ENCODE measurements around the gene SLIT1. TPM values are rescaled to one million over a fixed set of nuclear protein-coding genes. Genes with fewer than 3 reads are reported as not detected.
A peak's percentile ranks its signal among the peaks of the same experiment; 100 is the strongest.

The SLIT1 gene
- total RNA-seq (0.58 TPM), polyA plus RNA-seq (0.19 TPM)

DNA sequence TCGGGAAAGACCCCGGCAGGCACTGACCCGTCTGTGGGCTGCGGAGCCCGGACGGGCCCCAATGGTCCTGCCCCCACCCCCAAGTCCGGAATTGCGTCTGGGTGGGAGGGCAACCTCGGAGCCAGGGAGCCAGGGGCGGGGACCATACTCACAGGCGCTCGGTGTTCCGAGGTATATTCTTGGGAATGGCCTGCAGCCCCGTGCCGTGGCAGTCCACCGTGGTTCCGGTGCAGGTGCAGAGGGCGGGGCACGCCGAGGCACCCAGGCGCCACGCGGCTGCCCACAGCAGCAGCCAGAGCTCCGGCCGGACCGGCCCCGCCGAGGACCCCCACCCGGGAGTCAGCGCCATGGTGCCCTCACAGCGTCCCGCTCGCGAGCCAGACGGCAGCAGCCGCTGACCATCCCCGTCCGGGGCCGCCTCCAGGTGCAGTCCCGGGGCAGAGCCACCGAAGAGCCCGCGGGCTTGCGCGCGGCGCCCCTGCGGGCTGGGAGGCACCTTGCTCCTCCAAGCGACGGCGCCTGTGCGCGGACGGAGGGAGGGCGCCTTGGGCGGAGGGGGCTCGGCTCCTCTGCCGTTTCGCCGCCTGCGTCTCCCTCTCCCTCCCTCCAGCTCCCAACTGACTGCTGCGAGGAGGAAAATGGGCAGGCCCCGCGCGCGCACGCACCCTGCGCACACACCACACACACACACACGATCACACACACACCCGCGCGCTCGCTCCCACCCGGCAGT is at the start of gene SLIT1:
Gene SLIT1, minus strand, starts transcription at position 634 of the 733 bp plus-strand sequence. Its CDS starts 285 bp downstream, at position 349.
- Histone ChIP-seq H3K27ac (ENCODE audit: low read depth) (no peak within 1 kb of the TSS), H3K4me1 (ENCODE audit: insufficient read depth) (no peaks in the 10 kb centered on the region), H3K4me3 (ENCODE audit: low read depth, low read length) (peak within 1 kb of the TSS; percentile 20), H3K36me3 (ENCODE audit: insufficient read depth) (no peaks in the 10 kb centered on the region)
- no peak for DNase-seq (ENCODE audit: extremely low spot score)
- under 1% methylated on average over 74 of the region's 74 CpGs for WGBS

DNA sequence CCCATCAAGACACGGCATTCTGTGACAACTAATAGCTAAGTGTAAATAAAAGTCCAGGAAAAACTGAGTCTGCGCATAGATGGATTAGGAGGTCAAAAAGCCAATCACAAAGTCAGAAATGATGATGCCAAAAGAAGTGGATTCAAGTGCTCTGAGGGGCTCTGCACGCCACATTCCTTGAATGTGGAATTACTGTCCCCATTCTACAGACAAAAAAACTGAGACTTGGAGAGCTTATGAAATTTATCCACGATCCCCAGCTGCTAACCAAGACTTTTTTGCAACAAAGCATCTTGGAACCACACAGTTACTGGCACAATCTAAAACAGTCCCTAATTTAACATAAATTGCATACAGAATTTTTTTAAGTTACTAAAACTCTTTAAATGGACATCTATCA is 49.6 kb upstream of the SLIT1 start:
- Histone ChIP-seq H3K36me3 (ENCODE audit: insufficient read depth) (peaks cover 4% of the 10 kb centered on the region), H3K4me3 (ENCODE audit: low read depth, low read length) (no peak overlapping the region), H3K27ac (ENCODE audit: low read depth) (no peak overlapping the region), H3K4me1 (ENCODE audit: insufficient read depth) (no peaks in the 10 kb centered on the region)
- WGBS = 96% methylated on average over 4 of the region's 4 CpGs
- DNase-seq (ENCODE audit: extremely low spot score) = no peak

DNA sequence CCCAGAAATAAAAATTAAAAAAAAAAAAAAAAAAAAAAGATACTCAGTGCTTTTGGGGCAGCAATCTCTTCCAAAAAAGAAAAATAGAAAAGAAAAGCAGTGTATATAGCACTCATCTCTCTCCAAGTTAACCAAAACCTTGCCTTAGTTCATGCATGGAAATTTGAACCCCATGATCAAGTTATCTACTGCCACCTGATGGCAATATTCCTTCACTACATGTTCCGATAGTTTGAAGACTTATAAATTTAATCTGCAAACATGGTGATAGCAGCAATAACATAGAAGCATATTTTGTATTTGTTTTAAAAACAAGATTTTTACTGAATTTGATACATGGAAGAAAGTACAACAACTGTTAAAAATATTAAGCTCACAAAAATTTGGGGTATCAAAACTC is 48.6 kb upstream of the SLIT1 start:
- no peak for DNase-seq (ENCODE audit: extremely low spot score)
- WGBS = 48% methylated on average over 1 of the region's 1 CpG
- Histone ChIP-seq H3K27ac (ENCODE audit: low read depth) (no peak overlapping the region), H3K4me3 (ENCODE audit: low read depth, low read length) (no peak overlapping the region), H3K36me3 (ENCODE audit: insufficient read depth) (peaks cover 7% of the 10 kb centered on the region), H3K4me1 (ENCODE audit: insufficient read depth) (no peaks in the 10 kb centered on the region)

DNA sequence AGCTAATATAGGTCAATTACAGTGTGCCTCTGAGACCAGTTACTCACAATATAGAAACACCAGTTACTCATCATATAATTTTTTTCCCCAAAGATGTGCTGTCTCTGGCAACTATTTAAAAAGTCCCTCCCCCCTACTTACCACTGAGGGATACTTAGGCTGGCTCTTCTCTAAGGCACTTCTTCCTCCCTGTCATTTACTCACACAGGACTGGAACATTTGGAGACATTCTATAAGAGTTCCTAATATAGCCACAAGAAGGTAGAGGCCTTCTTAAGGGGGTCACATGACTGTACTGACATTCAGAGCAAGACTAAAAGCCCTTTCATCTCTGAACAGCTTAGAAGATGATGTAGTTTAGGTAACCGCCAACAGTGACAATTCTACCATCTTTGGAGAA is 44.4 kb upstream of the SLIT1 start:
- Histone ChIP-seq H3K27ac (ENCODE audit: low read depth) (no peak overlapping the region), H3K36me3 (ENCODE audit: insufficient read depth) (peaks cover 6% of the 10 kb centered on the region), H3K4me3 (ENCODE audit: low read depth, low read length) (no peak overlapping the region), H3K4me1 (ENCODE audit: insufficient read depth) (no peaks in the 10 kb centered on the region)
- no peak for DNase-seq (ENCODE audit: extremely low spot score)
- WGBS = 97% methylated on average over 1 of the region's 1 CpG

DNA sequence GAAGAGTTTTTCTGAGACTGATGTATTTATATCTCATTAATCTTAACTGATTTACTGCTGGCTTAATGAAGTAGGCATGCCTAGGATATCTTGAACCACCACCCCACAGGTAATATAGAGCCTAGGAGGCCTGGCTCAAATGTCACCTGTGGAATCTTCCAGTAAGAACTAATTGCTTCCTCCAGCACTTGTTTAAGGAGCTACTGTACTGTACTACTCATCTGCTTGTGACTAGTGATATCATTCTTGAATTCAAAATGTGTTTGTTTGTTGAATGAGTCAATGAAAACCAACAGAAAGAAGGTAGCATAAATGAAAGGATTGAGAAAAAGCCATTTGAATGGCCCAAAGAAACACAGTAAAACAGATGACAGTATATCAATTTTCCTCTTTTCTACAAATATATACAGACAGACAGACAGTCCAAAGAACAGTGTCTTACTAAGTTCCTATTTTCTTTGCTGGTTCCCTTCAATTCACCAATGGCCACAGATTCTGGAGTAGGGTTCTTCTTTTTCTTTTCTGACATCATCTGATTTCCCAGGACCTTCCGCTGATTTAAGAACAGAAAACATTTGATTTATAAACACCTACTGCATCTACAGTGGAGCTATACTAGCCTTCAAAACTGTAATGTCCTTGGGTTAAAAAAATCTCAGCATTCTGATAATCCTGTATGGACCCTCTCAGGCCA is 43.7 kb upstream of the SLIT1 start:
- DNase-seq (ENCODE audit: extremely low spot score) = no peak
- H3K27ac ChIP-seq (ENCODE audit: low read depth) = no peak overlapping the region
- H3K4me1 ChIP-seq (ENCODE audit: insufficient read depth) = no peaks in the 10 kb centered on the region
- no peak overlapping the region for H3K4me3 ChIP-seq (ENCODE audit: low read depth, low read length)
- 97% methylated on average over 1 of the region's 1 CpG for WGBS
- H3K36me3 ChIP-seq (ENCODE audit: insufficient read depth) = peaks cover 6% of the 10 kb centered on the region

DNA sequence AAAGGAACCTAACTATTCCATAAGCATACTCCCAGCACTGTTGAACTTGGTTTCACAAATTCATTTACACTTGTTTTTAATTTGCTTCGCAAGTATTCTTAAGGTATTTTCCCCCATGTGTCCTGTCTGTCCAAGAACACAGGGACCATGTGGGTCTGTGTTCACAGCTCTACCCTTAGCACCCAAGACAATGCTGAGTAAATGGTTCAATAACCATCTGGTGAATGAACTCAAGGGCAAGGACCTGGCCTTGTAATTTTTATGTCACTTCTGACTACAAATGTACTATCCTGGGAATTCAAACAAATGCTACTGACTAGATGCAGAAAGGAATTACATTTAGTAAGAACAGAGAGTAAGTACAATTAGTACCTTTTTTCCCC is 43.0 kb upstream of the SLIT1 start:
- WGBS = 99% methylated on average over 1 of the region's 1 CpG
- no peak overlapping the region for H3K27ac ChIP-seq (ENCODE audit: low read depth)
- no peak overlapping the region for H3K4me3 ChIP-seq (ENCODE audit: low read depth, low read length)
- no peaks in the 10 kb centered on the region for H3K4me1 ChIP-seq (ENCODE audit: insufficient read depth)
- H3K36me3 ChIP-seq (ENCODE audit: insufficient read depth) = peaks cover 6% of the 10 kb centered on the region
- no peak for DNase-seq (ENCODE audit: extremely low spot score)

DNA sequence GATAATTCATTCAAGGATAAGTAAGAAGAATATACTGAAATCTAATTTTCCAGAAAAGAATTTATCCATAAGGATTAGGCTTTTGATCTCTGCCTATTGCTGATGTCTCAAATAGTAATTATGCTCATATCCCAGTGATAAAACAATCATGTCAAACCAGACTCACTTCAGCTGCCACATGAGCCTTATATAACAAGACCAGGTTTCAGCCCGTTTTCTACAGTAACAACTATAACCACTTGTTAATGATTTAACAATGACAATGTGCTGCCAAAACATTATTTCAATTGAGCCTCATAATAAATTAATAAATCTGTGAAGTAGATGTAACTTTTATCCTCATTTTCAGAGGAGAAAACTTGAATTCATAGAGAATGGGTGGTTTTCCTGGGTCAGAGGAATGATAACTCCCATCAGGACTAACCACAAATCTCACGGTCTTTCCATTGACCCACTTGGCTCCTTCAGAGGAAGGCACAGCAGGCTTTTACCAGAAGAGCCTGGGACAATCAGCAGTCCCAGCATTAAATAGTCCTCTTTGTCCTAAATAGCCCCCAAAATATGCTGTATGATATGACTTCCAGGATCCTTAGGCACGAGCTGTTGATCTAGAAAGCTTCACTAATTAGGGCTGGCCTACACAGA is 42.5 kb upstream of the SLIT1 start:
- H3K36me3 ChIP-seq (ENCODE audit: insufficient read depth) = peaks cover 6% of the 10 kb centered on the region
- DNase-seq (ENCODE audit: extremely low spot score) = no peak
- no peak overlapping the region for H3K27ac ChIP-seq (ENCODE audit: low read depth)
- no peak overlapping the region for H3K4me3 ChIP-seq (ENCODE audit: low read depth, low read length)
- H3K4me1 ChIP-seq (ENCODE audit: insufficient read depth) = no peaks in the 10 kb centered on the region
- 87% methylated on average over 3 of the region's 3 CpGs for WGBS

DNA sequence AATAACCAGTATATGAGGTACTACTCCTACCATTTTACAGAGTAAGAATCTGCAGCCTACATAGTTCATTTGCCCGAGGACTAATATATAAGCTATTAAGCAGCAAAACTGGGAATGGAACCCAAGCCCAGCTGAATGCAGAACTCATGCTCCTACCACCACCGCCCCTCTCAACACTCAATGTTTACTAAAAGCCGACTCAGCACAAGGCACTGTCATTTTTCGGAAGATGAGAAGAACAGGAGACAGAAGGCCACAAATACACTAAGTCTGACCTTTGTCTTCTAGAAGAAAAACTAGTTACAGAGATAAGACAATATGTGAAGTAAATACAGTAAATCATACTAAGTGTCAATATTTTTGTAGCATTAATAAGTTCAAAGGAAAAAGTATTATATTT is 40.6 kb upstream of the SLIT1 start:
- Histone ChIP-seq H3K4me1 (ENCODE audit: insufficient read depth) (no peaks in the 10 kb centered on the region), H3K4me3 (ENCODE audit: low read depth, low read length) (no peak overlapping the region), H3K36me3 (ENCODE audit: insufficient read depth) (peaks cover 5% of the 10 kb centered on the region), H3K27ac (ENCODE audit: low read depth) (no peak overlapping the region)
- no peak for DNase-seq (ENCODE audit: extremely low spot score)
- WGBS = 88% methylated on average over 4 of the region's 4 CpGs

DNA sequence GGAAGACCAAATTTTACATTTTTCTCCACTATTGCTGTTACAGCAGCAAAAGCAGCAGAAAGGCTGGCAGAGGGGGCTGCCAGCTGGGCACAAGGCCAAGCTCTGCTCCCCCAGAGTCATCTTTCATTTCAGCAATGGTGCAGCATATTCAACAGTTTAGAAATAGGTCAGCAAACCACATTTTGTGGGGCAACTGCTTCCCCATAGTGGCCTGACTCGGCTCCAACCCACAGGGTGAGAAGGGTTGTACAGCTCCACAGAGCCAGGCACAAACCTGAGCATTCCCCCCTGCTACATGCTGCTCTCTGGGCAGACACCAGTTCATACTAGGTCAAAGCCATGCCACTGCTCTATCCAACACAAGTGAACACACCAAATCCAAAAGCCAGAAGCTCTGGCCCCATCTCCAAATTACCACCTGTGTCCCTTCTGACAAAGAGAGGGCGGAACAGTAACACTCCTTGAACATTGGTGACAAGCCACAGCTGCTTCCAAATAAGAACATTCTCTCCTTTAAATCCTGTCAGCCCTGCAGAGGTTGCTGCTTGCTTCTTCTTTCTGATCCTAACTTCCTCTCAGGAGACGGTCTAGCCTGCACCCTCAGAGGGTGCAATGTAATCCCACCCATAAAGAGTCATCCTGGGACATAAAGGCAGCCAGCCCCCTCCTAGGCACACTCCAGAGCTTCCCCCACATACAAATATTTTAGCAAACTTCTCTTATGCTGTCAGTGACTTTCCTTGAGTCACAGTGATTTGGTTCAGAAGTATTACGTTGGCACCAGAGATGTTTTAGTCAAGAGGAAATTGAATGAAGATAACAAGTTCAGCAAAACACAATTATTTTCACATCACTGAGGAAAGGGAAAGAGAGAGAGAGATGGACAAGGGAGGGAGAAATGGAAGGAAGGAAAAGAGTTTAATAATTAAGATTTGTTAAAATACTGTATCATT is 39.0 kb upstream of the SLIT1 start:
- no peak overlapping the region for H3K27ac ChIP-seq (ENCODE audit: low read depth)
- H3K36me3 ChIP-seq (ENCODE audit: insufficient read depth) = peaks cover 3% of the 10 kb centered on the region
- no peak for DNase-seq (ENCODE audit: extremely low spot score)
- WGBS = 77% methylated on average over 4 of the region's 4 CpGs
- H3K4me1 ChIP-seq (ENCODE audit: insufficient read depth) = no peaks in the 10 kb centered on the region
- no peak overlapping the region for H3K4me3 ChIP-seq (ENCODE audit: low read depth, low read length)

DNA sequence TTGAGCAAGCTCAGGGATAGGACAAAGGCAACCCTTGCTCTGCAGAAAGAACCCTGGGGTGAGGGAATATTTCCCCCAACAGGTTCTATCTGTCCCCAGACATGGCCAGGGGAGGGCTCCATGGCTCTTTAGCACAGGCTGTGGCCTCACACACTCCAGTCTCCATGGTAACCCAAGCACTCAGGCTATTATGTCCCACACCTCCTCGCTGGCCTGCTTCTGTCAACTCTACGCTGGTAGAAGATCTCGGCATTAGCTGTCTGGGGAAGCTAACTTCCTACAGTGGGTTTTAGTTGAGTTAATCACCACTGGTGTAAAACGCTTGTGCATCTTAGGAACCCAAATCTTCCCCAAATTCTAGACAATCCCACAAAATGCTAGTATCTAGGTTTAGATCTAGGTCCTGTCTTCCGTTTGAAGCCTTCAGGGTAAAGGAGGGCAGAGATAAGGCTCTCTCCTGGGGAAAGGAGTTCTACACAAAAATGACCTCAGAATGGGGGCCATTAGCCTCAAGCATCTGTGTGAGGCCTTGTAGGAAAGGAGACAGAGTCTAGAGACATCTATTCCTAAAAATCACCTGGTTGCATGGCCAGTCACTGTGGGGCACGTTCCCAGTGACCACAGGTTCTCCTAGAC is 36.7 kb upstream of the SLIT1 start:
- Histone ChIP-seq H3K4me3 (ENCODE audit: low read depth, low read length) (no peak overlapping the region), H3K36me3 (ENCODE audit: insufficient read depth) (peaks cover 3% of the 10 kb centered on the region), H3K4me1 (ENCODE audit: insufficient read depth) (no peaks in the 10 kb centered on the region), H3K27ac (ENCODE audit: low read depth) (no peak overlapping the region)
- no peak for DNase-seq (ENCODE audit: extremely low spot score)
- WGBS = 90% methylated on average over 6 of the region's 6 CpGs

DNA sequence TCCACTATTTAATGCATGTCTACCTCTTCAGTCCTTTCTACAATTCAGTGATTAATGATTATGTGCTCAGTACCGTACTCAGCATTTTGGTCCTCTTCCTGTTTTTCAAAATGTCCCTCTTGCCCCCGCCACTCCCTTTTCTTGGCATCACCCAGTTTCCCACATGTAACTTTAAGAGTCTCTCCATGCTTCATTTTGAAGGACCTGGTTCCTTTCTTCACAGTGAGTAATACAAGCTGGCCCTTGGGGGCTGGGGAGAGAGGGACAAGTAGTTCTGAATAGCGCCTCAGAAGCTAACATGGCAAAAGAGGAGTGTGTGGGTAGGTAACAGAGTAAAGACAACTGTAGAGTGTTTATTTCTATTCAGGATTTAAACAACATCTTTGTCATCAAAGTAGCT is 34.6 kb upstream of the SLIT1 start:
- Histone ChIP-seq H3K4me3 (ENCODE audit: low read depth, low read length) (no peak overlapping the region), H3K4me1 (ENCODE audit: insufficient read depth) (no peaks in the 10 kb centered on the region), H3K27ac (ENCODE audit: low read depth) (no peak overlapping the region), H3K36me3 (ENCODE audit: insufficient read depth) (peaks cover 3% of the 10 kb centered on the region)
- WGBS = 91% methylated on average over 3 of the region's 3 CpGs
- DNase-seq (ENCODE audit: extremely low spot score) = no peak

DNA sequence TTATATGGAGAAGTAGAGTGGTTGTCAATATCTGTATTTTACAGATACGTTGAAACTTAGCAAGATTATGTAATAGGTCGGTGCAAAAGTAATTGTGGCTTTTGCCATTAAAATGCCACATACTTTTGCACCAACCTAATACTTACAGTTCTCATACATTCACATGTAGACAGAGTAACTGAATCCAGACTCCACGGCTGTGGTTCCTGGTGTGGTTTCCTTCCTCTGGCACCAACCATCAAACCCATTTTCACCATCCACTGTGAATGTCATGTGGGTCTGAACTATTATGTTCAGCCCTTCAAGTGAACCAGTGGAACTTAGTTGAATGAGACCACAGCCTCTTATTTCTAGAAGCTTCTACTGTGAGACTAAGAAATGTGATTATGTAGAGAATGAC is 31.5 kb upstream of the SLIT1 start:
- DNase-seq (ENCODE audit: extremely low spot score) = no peak

More for the DNA sequence above, 31.5 kb upstream of the SLIT1 start:
- no peaks in the 10 kb centered on the region for H3K4me1 ChIP-seq (ENCODE audit: insufficient read depth)
- no peak overlapping the region for H3K4me3 ChIP-seq (ENCODE audit: low read depth, low read length)
- H3K36me3 ChIP-seq (ENCODE audit: insufficient read depth) = peaks cover 3% of the 10 kb centered on the region
- no peak overlapping the region for H3K27ac ChIP-seq (ENCODE audit: low read depth)
- WGBS = 83% methylated on average over 3 of the region's 3 CpGs

Measured in urinary bladder (tissue), 4 donors.